ENCODE data around the gene METTL8. TPM values are rescaled to one million over a fixed set of nuclear protein-coding genes. Genes with fewer than 3 reads are reported as not detected.

The METTL8 gene
- total RNA-seq, 1 experiment from 2014 or later: 59.1 TPM

DNA sequence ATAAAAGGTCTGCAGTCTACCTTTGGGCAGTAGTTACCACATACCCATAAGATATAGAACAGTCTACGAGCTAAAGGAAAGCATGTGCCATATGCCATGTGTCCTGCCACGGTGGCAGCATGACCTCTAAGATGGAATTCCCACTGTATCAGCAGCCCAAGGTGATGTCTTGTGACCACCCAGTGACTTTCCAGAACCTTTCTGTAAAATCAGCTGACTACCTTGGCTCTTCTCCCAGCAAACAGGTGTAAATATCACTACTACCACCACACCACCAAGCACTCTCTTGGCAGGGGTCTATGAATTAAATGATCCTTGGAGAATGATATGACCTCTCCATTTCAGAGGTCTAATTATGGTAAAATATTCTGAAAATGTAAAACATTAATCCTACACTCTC, 99.6 kb downstream of the METTL8 start:
- DNase-seq (ENCODE audit: low spot score): no peak
- H3K27me3 Mint-ChIP-seq (ENCODE audit: low read depth): no peaks in the 10 kb centered on the region
- POLR2A ChIA-PET: no interaction called here
- H3K4me3 Mint-ChIP-seq: no peak overlapping the region
- TF ChIP-seq HMGXB4 (CRISPR knock-in tag; IDR thresholded peaks at IDR 0.05) (no peak), NFYB (CRISPR knock-in tag; conservative IDR thresholded peaks at IDR 0.05; ENCODE audit: low read depth) (no peak), SP1 (CRISPR knock-in tag; conservative IDR thresholded peaks at IDR 0.05) (no peak), ZNF396 (CRISPR knock-in tag; IDR thresholded peaks at IDR 0.05; ENCODE audit: borderline replicate concordance) (no peak), ZNF263 (CRISPR knock-in tag; IDR thresholded peaks at IDR 0.05; ENCODE audit: low read depth) (no peak), ZBTB21 (CRISPR knock-in tag; IDR thresholded peaks at IDR 0.05; ENCODE audit: borderline replicate concordance) (no peak), EMX1 (CRISPR knock-in tag; IDR thresholded peaks at IDR 0.05) (no peak), TCF7 (CRISPR knock-in tag; IDR thresholded peaks at IDR 0.05; ENCODE audit: low read depth) (no peak), PRDM15 (CRISPR knock-in tag; IDR thresholded peaks at IDR 0.05) (no peak), AFF4 (CRISPR knock-in tag; IDR thresholded peaks at IDR 0.05; ENCODE audit: borderline replicate concordance) (no peak), IRF2 (CRISPR knock-in tag; IDR thresholded peaks at IDR 0.05; ENCODE audit: borderline replicate concordance, low read depth) (no peak), TEAD4 (CRISPR knock-in tag; IDR thresholded peaks at IDR 0.05) (no peak)
- TF ChIP-seq, protein P1, sequence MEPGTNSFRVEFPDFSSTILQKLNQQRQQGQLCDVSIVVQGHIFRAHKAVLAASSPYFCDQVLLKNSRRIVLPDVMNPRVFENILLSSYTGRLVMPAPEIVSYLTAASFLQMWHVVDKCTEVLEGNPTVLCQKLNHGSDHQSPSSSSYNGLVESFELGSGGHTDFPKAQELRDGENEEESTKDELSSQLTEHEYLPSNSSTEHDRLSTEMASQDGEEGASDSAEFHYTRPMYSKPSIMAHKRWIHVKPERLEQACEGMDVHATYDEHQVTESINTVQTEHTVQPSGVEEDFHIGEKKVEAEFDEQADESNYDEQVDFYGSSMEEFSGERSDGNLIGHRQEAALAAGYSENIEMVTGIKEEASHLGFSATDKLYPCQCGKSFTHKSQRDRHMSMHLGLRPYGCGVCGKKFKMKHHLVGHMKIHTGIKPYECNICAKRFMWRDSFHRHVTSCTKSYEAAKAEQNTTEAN (CRISPR knock-in tag; IDR thresholded peaks at IDR 0.05): no peak
- TF ChIP-seq, protein P2, sequence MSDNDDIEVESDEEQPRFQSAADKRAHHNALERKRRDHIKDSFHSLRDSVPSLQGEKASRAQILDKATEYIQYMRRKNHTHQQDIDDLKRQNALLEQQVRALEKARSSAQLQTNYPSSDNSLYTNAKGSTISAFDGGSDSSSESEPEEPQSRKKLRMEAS (CRISPR knock-in tag; IDR thresholded peaks at IDR 0.05): no peak
- TF ChIP-seq, protein P3, sequence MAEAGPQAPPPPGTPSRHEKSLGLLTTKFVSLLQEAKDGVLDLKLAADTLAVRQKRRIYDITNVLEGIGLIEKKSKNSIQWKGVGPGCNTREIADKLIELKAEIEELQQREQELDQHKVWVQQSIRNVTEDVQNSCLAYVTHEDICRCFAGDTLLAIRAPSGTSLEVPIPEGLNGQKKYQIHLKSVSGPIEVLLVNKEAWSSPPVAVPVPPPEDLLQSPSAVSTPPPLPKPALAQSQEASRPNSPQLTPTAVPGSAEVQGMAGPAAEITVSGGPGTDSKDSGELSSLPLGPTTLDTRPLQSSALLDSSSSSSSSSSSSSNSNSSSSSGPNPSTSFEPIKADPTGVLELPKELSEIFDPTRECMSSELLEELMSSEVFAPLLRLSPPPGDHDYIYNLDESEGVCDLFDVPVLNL (CRISPR knock-in tag; IDR thresholded peaks at IDR 0.05; ENCODE audit: borderline replicate concordance, low read depth): no peak
- TF ChIP-seq, protein P4, sequence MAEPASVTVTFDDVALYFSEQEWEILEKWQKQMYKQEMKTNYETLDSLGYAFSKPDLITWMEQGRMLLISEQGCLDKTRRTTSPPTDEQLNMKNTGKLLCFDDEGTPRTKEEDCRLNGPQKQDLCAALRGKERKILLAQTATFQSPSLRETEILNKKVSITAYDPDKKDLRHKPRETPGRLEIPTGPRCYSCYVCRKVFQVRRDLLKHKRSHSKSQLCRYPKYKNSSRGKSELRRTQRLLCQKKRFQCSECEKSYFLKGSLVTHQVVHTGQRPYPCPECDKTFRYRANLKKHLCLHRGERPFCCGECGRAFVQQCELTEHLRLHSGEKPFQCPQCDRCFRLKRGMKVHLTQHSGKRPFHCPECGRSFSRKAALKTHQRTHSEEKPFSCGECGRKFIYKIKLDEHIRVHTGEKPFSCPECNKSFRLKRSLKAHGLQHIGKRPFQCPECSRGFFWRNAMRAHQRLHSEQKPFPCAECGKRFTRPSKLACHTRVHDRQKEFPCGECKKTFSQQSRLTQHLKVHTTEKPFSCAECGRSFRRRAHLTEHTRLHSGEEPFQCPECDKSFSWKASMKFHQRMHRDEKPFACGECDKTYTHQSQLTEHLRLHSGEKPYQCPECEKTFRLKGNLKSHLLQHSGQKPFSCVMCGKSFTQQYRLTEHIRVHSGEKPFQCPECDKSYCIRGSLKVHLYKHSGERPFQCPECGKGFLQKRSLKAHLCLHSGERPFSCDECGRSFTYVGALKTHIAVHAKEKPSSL (CRISPR knock-in tag; conservative IDR thresholded peaks at IDR 0.05): no peak
- TF ChIP-seq, protein P5, sequence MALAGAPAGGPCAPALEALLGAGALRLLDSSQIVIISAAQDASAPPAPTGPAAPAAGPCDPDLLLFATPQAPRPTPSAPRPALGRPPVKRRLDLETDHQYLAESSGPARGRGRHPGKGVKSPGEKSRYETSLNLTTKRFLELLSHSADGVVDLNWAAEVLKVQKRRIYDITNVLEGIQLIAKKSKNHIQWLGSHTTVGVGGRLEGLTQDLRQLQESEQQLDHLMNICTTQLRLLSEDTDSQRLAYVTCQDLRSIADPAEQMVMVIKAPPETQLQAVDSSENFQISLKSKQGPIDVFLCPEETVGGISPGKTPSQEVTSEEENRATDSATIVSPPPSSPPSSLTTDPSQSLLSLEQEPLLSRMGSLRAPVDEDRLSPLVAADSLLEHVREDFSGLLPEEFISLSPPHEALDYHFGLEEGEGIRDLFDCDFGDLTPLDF (CRISPR knock-in tag; IDR thresholded peaks at IDR 0.05): no peak
- no peak for ATAC-seq
- H3K36me3 Mint-ChIP-seq: peaks cover 29% of the 10 kb centered on the region
- CTCF ChIA-PET: interaction anchor here (2.3 kb wide), 1 partner anchor 82 kb away, joined by 9 read pairs; no protein-coding TSS in a partner anchor
- H3K4me1 Mint-ChIP-seq: peaks cover 27% of the 10 kb centered on the region
- no peaks in the 10 kb centered on the region for H3K9me3 Mint-ChIP-seq
- peak overlapping the region; percentile 46; the same call in 1 of the 2 replicates for H3K27ac Mint-ChIP-seq

Data from WTC11 (cell line).